Osteoblast (primary cell): ENCODE measurements around the gene GAS7. TPM values are rescaled to one million over a fixed set of nuclear protein-coding genes. Genes with fewer than 3 reads are reported as not detected.

Experiments
- DNase-seq: peaks from one replicate; pipeline ENCODE4 v3.0.0; 2011; ENCODE audit warnings: low spot score, mixed read lengths; ENCODE audit not compliant: insufficient read length; ENCODE audit errors: missing footprints
- H2AFZ ChIP-seq: 2 replicates; pipeline ENCODE4 v1.6.0; 2011; ENCODE audit warnings: mild to moderate bottlenecking, low read length
- H3K27ac ChIP-seq: 2 replicates; pipeline ENCODE4 v1.5.1; 2011; ENCODE audit warnings: mild to moderate bottlenecking, low read depth, low read length, moderate library complexity
- H3K27me3 ChIP-seq: 2 replicates; pipeline ENCODE4 v1.6.0; 2012; ENCODE audit warnings: mild to moderate bottlenecking, control low read depth, inconsistent platforms, low read length, moderate library complexity; ENCODE audit not compliant: insufficient read depth
- H3K36me3 ChIP-seq: 2 replicates; pipeline ENCODE4 v1.5.1; 2011; ENCODE audit warnings: mild to moderate bottlenecking, low read length, control low read depth, moderate library complexity; ENCODE audit not compliant: insufficient read depth
- H3K4me1 ChIP-seq: 2 replicates; pipeline ENCODE4 v1.5.1; 2011; ENCODE audit warnings: mild to moderate bottlenecking, low read length, control low read depth, moderate library complexity; ENCODE audit not compliant: insufficient read depth
- H3K4me2 ChIP-seq: 2 replicates; pipeline ENCODE4 v1.6.0; 2011; ENCODE audit warnings: mild to moderate bottlenecking, low read length; ENCODE audit not compliant: insufficient read depth
- H3K4me3 ChIP-seq: fragments of 200-600 bp; sonication (generic); 3 replicates; pipeline ENCODE4 v1.5.1; 2012; ENCODE audit warnings: mild to moderate bottlenecking, low read length, inconsistent platforms; ENCODE audit not compliant: insufficient read depth
- H3K79me2 ChIP-seq: 2 replicates; pipeline ENCODE4 v1.6.0; 2012; ENCODE audit warnings: mild to moderate bottlenecking, low read length, control low read depth, inconsistent platforms; ENCODE audit not compliant: insufficient read depth
- H3K9me3 ChIP-seq: 2 replicates; pipeline ENCODE4 v1.5.1; 2011; ENCODE audit warnings: low read depth, low read length, control low read depth
- H4K20me1 ChIP-seq: 2 replicates; pipeline ENCODE4 v1.6.0; 2012; ENCODE audit warnings: mild to moderate bottlenecking, low read length, control low read depth; ENCODE audit not compliant: insufficient read depth
- CTCF ChIP-seq: IDR thresholded peaks from 2 replicates; pipeline ENCODE4 v1.5.1; 2011; ENCODE audit warnings: mild to moderate bottlenecking, low read depth, low read length, moderate library complexity; ENCODE audit errors: extremely low read depth
- total RNA-seq: library from RNA; depleted of rRNA; stranded (reverse); fragments of >200 nt; gene quantifications from 2 replicates; pipeline ENCODE4 v1.2.3, GENCODE V29; 2012

GAS7 gene
- total RNA-seq, 1 donor: 3.6 TPM

GRCh38 chr17:9900044-9900594 is 298.3 kb downstream of the GAS7 start:
- H3K4me2 ChIP-seq: no peak overlapping the region
- DNase-seq: no peak
- no peak overlapping the region for H3K4me3 ChIP-seq
- no peak overlapping the region for H2AFZ ChIP-seq
- H4K20me1 ChIP-seq: no peaks in the 10 kb centered on the region
- no peak overlapping the region for H3K27ac ChIP-seq
- no peaks in the 10 kb centered on the region for H3K9me3 ChIP-seq
- no peak for TF ChIP-seq CTCF
- H3K27me3 ChIP-seq: no peaks in the 10 kb centered on the region
- H3K79me2 ChIP-seq: no peaks in the 10 kb centered on the region
- no peaks in the 10 kb centered on the region for H3K36me3 ChIP-seq
- H3K4me1 ChIP-seq: no peaks in the 10 kb centered on the region

- H3K4me1 ChIP-seq: no peaks in the 10 kb centered on the region
- H3K4me2 ChIP-seq: no peak overlapping the region
- no peaks in the 10 kb centered on the region for H3K27me3 ChIP-seq
- no peak overlapping the region for H2AFZ ChIP-seq
- H3K36me3 ChIP-seq: no peaks in the 10 kb centered on the region
- no peak for TF ChIP-seq CTCF
- no peaks in the 10 kb centered on the region for H3K79me2 ChIP-seq
- H3K27ac ChIP-seq: no peak overlapping the region
- no peak overlapping the region for H3K4me3 ChIP-seq
- no peak for DNase-seq
- peaks cover 1% of the 10 kb centered on the region for H3K9me3 ChIP-seq
- H4K20me1 ChIP-seq: no peaks in the 10 kb centered on the region
Measured at GRCh38 chr17:9899280-9900043, 298.9 kb downstream of the GAS7 start.

- H3K9me3 ChIP-seq: peaks cover 2% of the 10 kb centered on the region
- H3K27ac ChIP-seq: no peak overlapping the region
- no peaks in the 10 kb centered on the region for H4K20me1 ChIP-seq
- H3K4me1 ChIP-seq: no peaks in the 10 kb centered on the region
- no peak overlapping the region for H3K4me3 ChIP-seq
- no peak for DNase-seq
- H3K4me2 ChIP-seq: no peak overlapping the region
- no peaks in the 10 kb centered on the region for H3K36me3 ChIP-seq
- no peak for TF ChIP-seq CTCF
- no peaks in the 10 kb centered on the region for H3K27me3 ChIP-seq
- no peaks in the 10 kb centered on the region for H3K79me2 ChIP-seq
- no peak overlapping the region for H2AFZ ChIP-seq
Measured at GRCh38 chr17:9898812-9899211, 299.6 kb downstream of the GAS7 start.

- Histone ChIP-seq H3K79me2 (no peaks in the 10 kb centered on the region), H3K4me2 (no peak overlapping the region), H4K20me1 (no peaks in the 10 kb centered on the region), H3K27me3 (no peaks in the 10 kb centered on the region), H3K4me1 (no peaks in the 10 kb centered on the region), H2AFZ (no peak overlapping the region), H3K36me3 (no peaks in the 10 kb centered on the region), H3K4me3 (no peak overlapping the region), H3K9me3 (peaks cover 2% of the 10 kb centered on the region), H3K27ac (no peak overlapping the region)
- no peak for DNase-seq
- TF ChIP-seq CTCF: no peak
Measured at GRCh38 chr17:9897372-9897968, 300.9 kb downstream of the GAS7 start.
